Uterus (tissue), 2 donors: Measurements from ENCODE around the gene BUB1B.

Experiments used
- CTCF ChIP-seq, 4 experiments: fragments of 200-600 bp in 2 of 4; fragments of 450-650 bp in 2 of 4; sonication (generic) in 2 of 4; IDR thresholded peaks; one replicate each; pipeline ENCODE4 v1.5.1; 2016 to 2019; ENCODE audit warnings: antibody characterized with exemption in 4 of 4, mild to moderate bottlenecking in 2 of 4, moderate library complexity in 1 of 4
- POLR2A ChIP-seq, 2 donors: fragments of 450-650 bp; IDR thresholded peaks; one replicate each; pipeline ENCODE4 v1.6.1; 2016; ENCODE audit warnings: antibody characterized with exemption in 2 of 2, mild to moderate bottlenecking in 1 of 2, moderate library complexity in 1 of 2

- TF ChIP-seq CTCF (IDR thresholded peaks at IDR 0.05) (no peak), POLR2A (IDR thresholded peaks at IDR 0.05) (no peak)
Measured at GRCh38 chr15:40250304-40250656, 89.4 kb downstream of the BUB1B start.
